OCI-LY3 (cell line): ENCODE data around the gene RPRD2.

Source experiments
- CTCF ChIP-seq: fragments of 200-600, 300-600 bp; sonication (generic); IDR thresholded peaks from 2 replicates; pipeline ENCODE4 v1.5.1; 2014; ENCODE audit warnings: antibody characterized with exemption, low read length, low read depth
- EZH2phosphoT487 ChIP-seq: fragments of 200-600 bp; shearing (Covaris generic); IDR thresholded peaks from 2 replicates; pipeline ENCODE4 v1.6.1; 2018; ENCODE audit warnings: antibody characterized with exemption, mixed run types, low read depth

- TF ChIP-seq CTCF (no peak), EZH2phosphoT487 (no peak)
These were observed 115.4 kb downstream of the RPRD2 start for GRCh38 chr1:150479370-150479769.
